HCT116 (cell line): ENCODE measurements around the gene SEPTIN5. TPM values are rescaled to one million over a fixed set of nuclear protein-coding genes. Genes with fewer than 3 reads are reported as not detected.

ENCODE experiments used
- ATAC-seq: fragments of 200-7000 bp; cut with Tn5 transposase; 2 replicates; pipeline ENCODE4 v1.9.1; 2020; ENCODE audit warnings: mild to moderate bottlenecking, moderate library complexity
- BruUV-seq: library from RNA; stranded (reverse); fragments of 400-500 nt; replicated peaks from 2 replicates; lab custom pipeline; 2021; lab: Mats Ljungman, UMichigan
- CTCF ChIA-PET: fragments of 300-600 bp; sonication (Branson Sonifier 250); formaldehyde crosslinking; loops from one replicate; lab custom pipeline; 2021; ENCODE audit warnings: antibody characterized with exemption; lab: Charles Lee
- POLR2A ChIA-PET: fragments of 300-600, 350-600 bp; sonication (Branson Sonifier 250); formaldehyde crosslinking; loops from one replicate; lab custom pipeline; 2021; ENCODE audit warnings: antibody characterized with exemption; lab: Charles Lee
- RAD21 ChIA-PET, 2 experiments: fragments of 300-600 bp; sonication (Branson Sonifier 250); formaldehyde crosslinking; loops; one replicate each; lab custom pipeline; 2023; ENCODE audit warnings: low total read pairs in 2 of 2; ENCODE audit not compliant: uncharacterized antibody in 2 of 2, unreplicated experiment in 2 of 2, low non-redundant PET in 1 of 2; lab: Charles Lee
- DNase-seq: peaks from one replicate; pipeline ENCODE4 v3.0.0-alpha.2; 2010; ENCODE audit warnings: low read depth, low spot score
- H2AFZ ChIP-seq: fragments of 200-600 bp; shearing (Covaris generic), sonication (generic); 2 replicates; pipeline ENCODE4 v1.6.1; 2017; ENCODE audit warnings: low read depth, mixed run types, mixed read lengths, antibody characterized with exemption, low read length; ENCODE audit not compliant: poor library complexity, severe bottlenecking
- H3K27ac ChIP-seq: 2 replicates; pipeline ENCODE4 v1.5.1; 2012; ENCODE audit warnings: low read depth, low read length
- H3K27me3 ChIP-seq: fragments of 200-600 bp; sonication (generic); 2 replicates; pipeline ENCODE4 v1.6.1; 2016; ENCODE audit warnings: mixed run types, low read length, mixed read lengths; ENCODE audit not compliant: insufficient read depth
- H3K36me3 ChIP-seq, 2 experiments: fragments of 200-500 bp in 1 of 2; fragments of 200-600 bp in 1 of 2; sonication (Bioruptor generic) in 1 of 2; sonication (generic) in 1 of 2; 2 replicates each; pipeline versions ENCODE4 v1.5.1 to v1.6.1; 2014 to 2016; ENCODE audit warnings: low read length in 2 of 2, inconsistent platforms in 1 of 2, mixed read lengths in 1 of 2, mixed run types in 1 of 2; ENCODE audit not compliant: insufficient read depth in 2 of 2, control insufficient read depth in 1 of 2
- H3K4me1 ChIP-seq, 2 experiments: fragments of 200-600 bp in 1 of 2; sonication (generic) in 1 of 2; 2 replicates each; pipeline versions ENCODE4 v1.5.1 to v1.6.1; 2012 to 2017; ENCODE audit warnings: low read length in 2 of 2, inconsistent platforms in 1 of 2, mild to moderate bottlenecking in 1 of 2, mixed read lengths in 1 of 2, mixed run types in 1 of 2, moderate library complexity in 1 of 2; ENCODE audit not compliant: insufficient read depth in 2 of 2, control insufficient read depth in 1 of 2
- H3K4me2 ChIP-seq: fragments of 200-600 bp; sonication (generic); 2 replicates; pipeline ENCODE4 v1.6.1; 2017; ENCODE audit warnings: mixed run types, low read length, mixed read lengths
- H3K4me3 ChIP-seq, 2 experiments: fragments of 200-600 bp in 1 of 2; sonication (generic) in 1 of 2; replicated peaks in 1 of 2; 2 replicates each; pipeline ENCODE4 v1.5.1; 2011 to 2016; ENCODE audit warnings: low read length in 2 of 2, control low read depth in 1 of 2, low read depth in 1 of 2, mild to moderate bottlenecking in 1 of 2, mixed read lengths in 1 of 2, mixed run types in 1 of 2
- H3K79me2 ChIP-seq: fragments of 200-600 bp; sonication (generic); 2 replicates; pipeline ENCODE4 v1.6.1; 2017; ENCODE audit warnings: mild to moderate bottlenecking, mixed run types, low read length, moderate library complexity, mixed read lengths; ENCODE audit not compliant: insufficient read depth
- H3K9ac ChIP-seq: fragments of 200-600 bp; sonication (generic); 2 replicates; pipeline ENCODE4 v1.6.1; 2016; ENCODE audit warnings: low read length, mixed read lengths
- H3K9me2 ChIP-seq: fragments of 200-600 bp; sonication (generic), shearing (Covaris generic); 2 replicates; pipeline ENCODE4 v1.6.1; 2017; ENCODE audit warnings: mixed run types, mild to moderate bottlenecking, moderate library complexity; ENCODE audit not compliant: insufficient read depth
- H3K9me3 ChIP-seq, 2 experiments: fragments of 200-500 bp in 1 of 2; fragments of 200-600 bp in 1 of 2; sonication (Bioruptor generic) in 1 of 2; sonication (generic) in 1 of 2; 2 replicates each; pipeline ENCODE4 v1.6.1; 2014 to 2017; ENCODE audit warnings: low read length in 2 of 2, mixed read lengths in 2 of 2, inconsistent platforms in 1 of 2, low read depth in 1 of 2, mild to moderate bottlenecking in 1 of 2, mixed run types in 1 of 2, moderate library complexity in 1 of 2; ENCODE audit not compliant: control insufficient read depth in 1 of 2, insufficient read depth in 1 of 2
- H4K20me1 ChIP-seq: fragments of 200-600 bp; sonication (generic), shearing (Covaris generic); 2 replicates; pipeline ENCODE4 v1.6.1; 2017; ENCODE audit warnings: mixed run types, mild to moderate bottlenecking, moderate library complexity; ENCODE audit not compliant: insufficient read depth
- ATF3 ChIP-seq: IDR thresholded peaks from 2 replicates; pipeline ENCODE4 v1.6.1; 2012
- CBX3 ChIP-seq: IDR thresholded peaks from 2 replicates; pipeline ENCODE4 v1.6.1; 2012; ENCODE audit warnings: low read depth
- FOSL1 ChIP-seq: IDR thresholded peaks from 2 replicates; pipeline ENCODE4 v1.6.1; 2012; ENCODE audit warnings: low read depth
- JUND ChIP-seq: IDR thresholded peaks from 2 replicates; pipeline ENCODE4 v1.6.1; 2012
- SIN3A ChIP-seq: IDR thresholded peaks from 2 replicates; pipeline ENCODE4 v1.6.1; 2012; ENCODE audit warnings: low read depth
- TCF7L2 ChIP-seq: IDR thresholded peaks from 2 replicates; pipeline ENCODE4 v1.7.0; 2011; ENCODE audit warnings: borderline replicate concordance, inconsistent platforms; ENCODE audit not compliant: insufficient read depth, insufficient read length; ENCODE audit errors: extremely low read depth
- YY1 ChIP-seq: IDR thresholded peaks from 2 replicates; pipeline ENCODE4 v1.6.1; 2011; ENCODE audit warnings: low read length, low read depth, moderate library complexity, mild to moderate bottlenecking; ENCODE audit not compliant: insufficient replicate concordance; ENCODE audit errors: extremely low read depth
- ZNF274 ChIP-seq: fragments of 200-500 bp; sonication (Bioruptor generic); IDR thresholded peaks from 2 replicates; pipeline ENCODE4 v1.6.1; 2014; ENCODE audit warnings: mild to moderate bottlenecking, low read depth, low read length, inconsistent platforms
- intact Hi-C: fragments of 100-400 bp; cut with micrococcal nuclease; formaldehyde crosslinking; loops from 2 replicates; pipeline ENCODE4 v1.10.0; 2022
- total RNA-seq: library from RNA; stranded (reverse); gene quantifications from one replicate; pipeline ENCODE4 v1.2.1, GENCODE V29; 2021; ENCODE audit not compliant: unreplicated experiment
- TF ChIP-seq, protein P1 (sequence below): IDR thresholded peaks from 2 replicates; pipeline ENCODE4 v1.6.1; 2012; ENCODE audit warnings: low read depth

Gene SEPTIN5
- total RNA-seq, 1 experiment from 2014 or later: 9.0 TPM

DNA sequence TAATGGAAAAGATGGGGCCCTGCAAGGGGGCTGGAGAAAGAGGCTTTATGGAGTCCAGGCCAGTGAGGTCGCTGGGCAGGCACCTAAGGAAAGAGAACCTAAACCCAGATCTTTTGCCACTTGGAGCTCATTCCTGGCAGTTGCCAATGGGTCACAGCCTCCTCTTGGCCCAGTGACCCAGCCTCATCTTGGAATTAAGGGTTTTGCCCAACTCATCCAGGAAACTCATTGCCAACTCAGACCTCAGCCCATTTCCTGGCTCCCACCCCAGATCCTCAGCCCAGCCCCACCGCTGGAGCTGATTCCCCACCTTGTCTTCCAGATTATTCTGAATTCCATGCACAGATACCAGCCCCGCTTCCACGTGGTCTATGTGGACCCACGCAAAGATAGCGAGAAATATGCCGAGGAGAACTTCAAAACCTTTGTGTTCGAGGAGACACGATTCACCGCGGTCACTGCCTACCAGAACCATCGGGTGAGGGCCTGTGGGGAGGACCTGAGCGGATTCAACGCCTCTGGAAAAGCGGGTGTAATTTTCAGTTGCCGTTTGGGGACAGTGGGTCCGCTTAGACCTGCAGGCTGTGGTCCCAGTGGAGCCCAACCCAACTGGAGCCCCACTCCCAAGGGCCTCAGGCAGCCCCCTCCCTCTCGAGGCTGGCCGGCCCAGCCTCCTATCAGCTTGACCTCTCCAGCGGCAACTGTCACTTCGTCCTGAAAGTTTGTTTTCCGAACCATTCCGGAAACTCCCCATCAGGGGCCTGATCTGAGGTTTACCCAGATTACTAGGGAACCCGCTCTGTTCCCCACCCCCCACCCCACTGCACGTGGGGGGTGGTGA is 50.6 kb downstream of the SEPTIN5 start:
- Histone ChIP-seq H3K36me3 (no peaks in the 10 kb centered on the region), H3K4me1 (peaks cover 12 to 23% of the 10 kb centered on the region in 2 experiments), H3K4me3 (peak overlapping the region; percentile 72 to 87), H3K4me2 (peak overlapping the region; percentile 93), H3K9ac (peak overlapping the region; percentile 88), H3K9me2 (no peaks in the 10 kb centered on the region), H4K20me1 (no peaks in the 10 kb centered on the region), H2AFZ (no peak overlapping the region), H3K9me3 (no peaks in the 10 kb centered on the region), H3K79me2 (peaks cover 30% of the 10 kb centered on the region), H3K27me3 (no peaks in the 10 kb centered on the region), H3K27ac (peak overlapping the region; percentile 94)
- ChIA-PET POLR2A (interaction anchor here (1.6 kb wide), 1 partner anchor 8 kb away, joined by 4 read pairs; no protein-coding TSS in a partner anchor), CTCF (interaction anchor here (1.6 to 2.2 kb wide), 2 partner anchors 8 to 34 kb away, joined by 7 to 10 read pairs; no protein-coding TSS in a partner anchor), RAD21 (no interaction called here)
- no TSS peak for BruUV-seq
- DNase-seq (no peak), ATAC-seq (no peak)
- TF ChIP-seq ATF3 (no peak), YY1 (no peak), JUND (no peak), CBX3 (no peak), FOSL1 (no peak), SIN3A (no peak), ZNF274 (no peak), TCF7L2 (no peak)
- TF ChIP-seq, protein P1, sequence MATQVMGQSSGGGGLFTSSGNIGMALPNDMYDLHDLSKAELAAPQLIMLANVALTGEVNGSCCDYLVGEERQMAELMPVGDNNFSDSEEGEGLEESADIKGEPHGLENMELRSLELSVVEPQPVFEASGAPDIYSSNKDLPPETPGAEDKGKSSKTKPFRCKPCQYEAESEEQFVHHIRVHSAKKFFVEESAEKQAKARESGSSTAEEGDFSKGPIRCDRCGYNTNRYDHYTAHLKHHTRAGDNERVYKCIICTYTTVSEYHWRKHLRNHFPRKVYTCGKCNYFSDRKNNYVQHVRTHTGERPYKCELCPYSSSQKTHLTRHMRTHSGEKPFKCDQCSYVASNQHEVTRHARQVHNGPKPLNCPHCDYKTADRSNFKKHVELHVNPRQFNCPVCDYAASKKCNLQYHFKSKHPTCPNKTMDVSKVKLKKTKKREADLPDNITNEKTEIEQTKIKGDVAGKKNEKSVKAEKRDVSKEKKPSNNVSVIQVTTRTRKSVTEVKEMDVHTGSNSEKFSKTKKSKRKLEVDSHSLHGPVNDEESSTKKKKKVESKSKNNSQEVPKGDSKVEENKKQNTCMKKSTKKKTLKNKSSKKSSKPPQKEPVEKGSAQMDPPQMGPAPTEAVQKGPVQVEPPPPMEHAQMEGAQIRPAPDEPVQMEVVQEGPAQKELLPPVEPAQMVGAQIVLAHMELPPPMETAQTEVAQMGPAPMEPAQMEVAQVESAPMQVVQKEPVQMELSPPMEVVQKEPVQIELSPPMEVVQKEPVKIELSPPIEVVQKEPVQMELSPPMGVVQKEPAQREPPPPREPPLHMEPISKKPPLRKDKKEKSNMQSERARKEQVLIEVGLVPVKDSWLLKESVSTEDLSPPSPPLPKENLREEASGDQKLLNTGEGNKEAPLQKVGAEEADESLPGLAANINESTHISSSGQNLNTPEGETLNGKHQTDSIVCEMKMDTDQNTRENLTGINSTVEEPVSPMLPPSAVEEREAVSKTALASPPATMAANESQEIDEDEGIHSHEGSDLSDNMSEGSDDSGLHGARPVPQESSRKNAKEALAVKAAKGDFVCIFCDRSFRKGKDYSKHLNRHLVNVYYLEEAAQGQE: no peak
- intact Hi-C loops: loop anchor here (5.0 kb wide), 1 partner anchor 92 kb away; no protein-coding TSS in a partner anchor
